Measurements from ENCODE around the gene SMIM45.
A peak's percentile ranks its signal among the peaks of the same experiment; 100 is the strongest.

The SMIM45 gene

GRCh38 chr22:41989246-41989645, 37.3 kb downstream of the SMIM45 start:
- TF ChIP-seq CTCF (IDR thresholded peaks at IDR 0.05; ENCODE audit: low read depth, low read length), result no peak
- in situ Hi-C loops (cut with HindIII; ENCODE audit: low sequenced_read_pairs), result no loop called here
- DNase-seq (ENCODE audit: low read depth, low spot score), result no peak
- no peak overlapping the region for H3K4me3 ChIP-seq (ENCODE audit: low read depth, low read length)

- H3K4me3 ChIP-seq (ENCODE audit: low read depth, low read length), result no peak overlapping the region
- no peak for TF ChIP-seq CTCF (IDR thresholded peaks at IDR 0.05; ENCODE audit: low read depth, low read length)
- no peak for DNase-seq (ENCODE audit: low read depth, low spot score)
- in situ Hi-C loops (cut with HindIII; ENCODE audit: low sequenced_read_pairs), result no loop called here
Measured at GRCh38 chr22:41991111-41991510, 39.2 kb downstream of the SMIM45 start.

GRCh38 chr22:41992496-41992895, 40.5 kb downstream of the SMIM45 start:
- no peak for TF ChIP-seq CTCF (IDR thresholded peaks at IDR 0.05; ENCODE audit: low read depth, low read length)
- in situ Hi-C loops (cut with HindIII; ENCODE audit: low sequenced_read_pairs), result no loop called here
- no peak for DNase-seq (ENCODE audit: low read depth, low spot score)
- no peak overlapping the region for H3K4me3 ChIP-seq (ENCODE audit: low read depth, low read length)

- in situ Hi-C loops (cut with HindIII; ENCODE audit: low sequenced_read_pairs), result no loop called here
- TF ChIP-seq CTCF (IDR thresholded peaks at IDR 0.05; ENCODE audit: low read depth, low read length), result no peak
- DNase-seq (ENCODE audit: low read depth, low spot score), result no peak
- no peak overlapping the region for H3K4me3 ChIP-seq (ENCODE audit: low read depth, low read length)
Measured at GRCh38 chr22:41995211-41995610, 43.3 kb downstream of the SMIM45 start.

GRCh38 chr22:41996826-41997225, 44.9 kb downstream of the SMIM45 start:
- no peak for DNase-seq (ENCODE audit: low read depth, low spot score)
- H3K4me3 ChIP-seq (ENCODE audit: low read depth, low read length), result no peak overlapping the region
- in situ Hi-C loops (cut with HindIII; ENCODE audit: low sequenced_read_pairs), result no loop called here
- TF ChIP-seq CTCF (IDR thresholded peaks at IDR 0.05; ENCODE audit: low read depth, low read length), result no peak

GRCh38 chr22:41998361-41999261, 46.7 kb downstream of the SMIM45 start, which contains the start of gene WBP2NL:
TSS of gene WBP2NL (plus strand) at chr22:41998788. CDS start at chr22:41998819, 31 bp downstream.
- peak within 1 kb of the TSS; percentile 44 for H3K4me3 ChIP-seq (ENCODE audit: low read depth, low read length)
- in situ Hi-C loops (cut with HindIII; ENCODE audit: low sequenced_read_pairs), result no loop called here
- peak; percentile 80 for DNase-seq (ENCODE audit: low read depth, low spot score)
- no peak for TF ChIP-seq CTCF (IDR thresholded peaks at IDR 0.05; ENCODE audit: low read depth, low read length)

All from astrocyte of the spinal cord (primary cell).